HepG2 (cell line): Measurements from ENCODE around the gene GPN1. TPM values are rescaled to one million over a fixed set of nuclear protein-coding genes. Genes with fewer than 3 reads are reported as not detected.

ENCODE experiments used
- CEBPG ChIP-seq: IDR thresholded peaks from 2 replicates; pipeline ENCODE4 v1.6.1; 2016
- DZIP1 ChIP-seq: sonication (generic); formaldehyde crosslinking; IDR thresholded peaks from 2 replicates; pipeline ENCODE4 v1.5.0; 2020; ENCODE audit warnings: mild to moderate bottlenecking, missing genetic modification reagents
- ETS1 ChIP-seq: sonication (generic); formaldehyde crosslinking; IDR thresholded peaks from 2 replicates; pipeline ENCODE4 v1.4.0; 2020; ENCODE audit warnings: missing genetic modification reagents
- NFAT5 ChIP-seq: sonication (generic); formaldehyde crosslinking; IDR thresholded peaks from 2 replicates; pipeline ENCODE4 v1.4.0; 2020; ENCODE audit warnings: missing genetic modification reagents
- SNAPC5 ChIP-seq: sonication (generic); formaldehyde crosslinking; IDR thresholded peaks from 2 replicates; pipeline ENCODE4 v1.8.1; 2023; ENCODE audit warnings: mild to moderate bottlenecking, missing genetic modification reagents, borderline replicate concordance
- SNRNP70 ChIP-seq: fragments of 200-400 bp; formaldehyde crosslinking; IDR thresholded peaks from 2 replicates; pipeline ENCODE4 v1.6.1; 2017; ENCODE audit warnings: mild to moderate bottlenecking, low read depth, low read length, moderate library complexity
- TBX2 ChIP-seq: sonication (generic); formaldehyde crosslinking; IDR thresholded peaks from 2 replicates; pipeline ENCODE4 v1.5.0; 2020; ENCODE audit warnings: missing genetic modification reagents, mild to moderate bottlenecking, borderline replicate concordance
- TP53 ChIP-seq: sonication (generic); formaldehyde crosslinking; conservative IDR thresholded peaks from 2 replicates; pipeline ENCODE4 v1.4.0; 2020; ENCODE audit warnings: missing genetic modification reagents
- YY1 ChIP-seq: IDR thresholded peaks from 2 replicates; pipeline ENCODE4 v1.6.1; 2011; ENCODE audit warnings: low read length, low read depth, moderate library complexity, mild to moderate bottlenecking; ENCODE audit not compliant: insufficient read depth, insufficient replicate concordance
- ZFP62 ChIP-seq: sonication (generic); formaldehyde crosslinking; IDR thresholded peaks from 2 replicates; pipeline ENCODE4 v1.4.0; 2020; ENCODE audit warnings: missing genetic modification reagents
- ZNF552 ChIP-seq: sonication (generic); formaldehyde crosslinking; IDR thresholded peaks from 2 replicates; pipeline ENCODE4 v1.9.0; 2022; ENCODE audit warnings: missing genetic modification reagents, mild to moderate bottlenecking, borderline replicate concordance
- ZNF557 ChIP-seq: sonication (generic); formaldehyde crosslinking; IDR thresholded peaks from 2 replicates; pipeline ENCODE4 v1.4.0; 2020; ENCODE audit warnings: missing genetic modification reagents
- ZNF782 ChIP-seq: sonication (generic); formaldehyde crosslinking; IDR thresholded peaks from 2 replicates; pipeline ENCODE4 v1.4.0; 2020; ENCODE audit warnings: missing genetic modification reagents, mild to moderate bottlenecking, borderline replicate concordance
- ZNF788 ChIP-seq: sonication (generic); formaldehyde crosslinking; IDR thresholded peaks from 2 replicates; pipeline ENCODE4 v1.5.0; 2020; ENCODE audit warnings: mild to moderate bottlenecking, missing genetic modification reagents, borderline replicate concordance
- polyA plus RNA-seq, 8 experiments: library from polyadenylated mRNA; depleted of rRNA in 3 of 8; stranded (reverse) in 7 of 8; unstranded in 1 of 8; fragments of >200 nt; fragmentation: Illumina TruSeq in 4 of 8; extraction: Trizol in 4 of 8; gene quantifications; 2 replicates each; pipeline versions ENCODE4 v1.2.1 to v1.2.3, GENCODE V29; 2011 to 2016; ENCODE audit warnings: low read depth in 4 of 8, missing spikeins in 1 of 8, mixed read lengths in 1 of 8; ENCODE audit not compliant: insufficient read depth in 1 of 8
- total RNA-seq, 5 experiments: library from RNA; depleted of rRNA; stranded (reverse); fragments of >200 nt; fragmentation: Illumina TruSeq; extraction: Trizol; gene quantifications; 2 replicates each; pipeline ENCODE4 v1.2.3, GENCODE V29; 2016; ENCODE audit warnings: low read depth in 1 of 5
- TF ChIP-seq, protein P1 (sequence below): sonication (generic); formaldehyde crosslinking; IDR thresholded peaks from 2 replicates; pipeline ENCODE4 v1.4.0; 2020; ENCODE audit warnings: mild to moderate bottlenecking, missing genetic modification reagents
- TF ChIP-seq, protein P2 (sequence below): sonication (generic); formaldehyde crosslinking; IDR thresholded peaks from 2 replicates; pipeline ENCODE4 v1.4.0; 2020; ENCODE audit warnings: missing genetic modification reagents

The GPN1 gene
- total and polyA plus RNA-seq, 2 of the 13 experiments (the other 11 are each of a cell fraction or from before 2014, with no cell fraction given): 54.5 to 62.7 TPM

DNA sequence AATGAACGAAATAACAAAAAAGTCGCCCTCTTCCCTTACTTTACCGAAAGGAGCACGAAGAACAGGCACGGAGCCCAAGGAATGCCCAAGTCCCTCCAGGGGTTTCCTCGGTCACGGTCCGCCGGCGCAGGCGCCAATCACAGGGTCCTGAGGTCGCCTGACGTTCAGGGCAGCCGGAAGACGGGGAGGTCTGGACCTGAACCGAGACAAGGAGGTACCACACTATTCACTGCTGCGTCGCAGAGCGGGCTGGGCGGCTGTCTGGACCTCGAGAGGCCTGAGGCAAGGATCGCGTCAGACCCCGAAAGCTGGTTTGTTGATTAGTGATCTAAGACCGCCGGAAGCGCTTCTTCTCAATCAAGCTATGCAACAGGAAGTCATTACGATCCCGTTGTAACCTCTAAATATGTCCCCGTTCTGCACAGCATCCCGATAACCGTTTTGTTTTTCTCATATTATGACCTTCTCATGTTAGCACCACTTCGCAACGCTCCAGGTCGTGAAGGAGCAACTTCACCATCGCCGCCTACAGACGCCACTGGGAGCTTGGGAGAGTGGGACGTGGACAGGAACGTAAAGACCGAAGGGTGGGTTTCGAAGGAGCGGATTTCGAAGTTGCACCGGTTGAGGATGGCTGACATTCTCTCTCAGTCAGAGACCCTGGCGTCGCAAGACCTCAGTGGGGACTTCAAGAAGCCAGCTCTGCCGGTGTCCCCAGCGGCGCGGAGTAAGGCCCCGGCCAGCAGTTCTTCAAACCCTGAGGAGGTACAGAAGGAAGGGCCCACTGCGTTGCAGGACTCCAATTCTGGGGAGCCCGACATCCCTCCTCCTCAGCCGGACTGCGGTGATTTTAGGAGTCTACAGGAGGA lies 34.7 kb downstream of the GPN1 start, which contains the start of the genes SLC4A1AP and SUPT7L (continued):
- TF ChIP-seq ETS1 (CRISPR knock-in tag): no peak; the same call in 1 of the 2 replicates
- TF ChIP-seq CEBPG (CRISPR knock-in tag): peak; percentile 70
- no peak for TF ChIP-seq ZFP62 (CRISPR knock-in tag)
- TF ChIP-seq TP53: peak; percentile 85; the same call in 1 of the 2 replicates
- TF ChIP-seq YY1: peak; percentile 93
- TF ChIP-seq SNRNP70: no peak
- TF ChIP-seq ZNF782 (CRISPR knock-in tag): peak; percentile 52
- peak; percentile 90; the same call in 1 of the 2 replicates for TF ChIP-seq ZNF552 (CRISPR knock-in tag)
- TF ChIP-seq DZIP1 (CRISPR knock-in tag): no peak
- TF ChIP-seq, protein P1, sequence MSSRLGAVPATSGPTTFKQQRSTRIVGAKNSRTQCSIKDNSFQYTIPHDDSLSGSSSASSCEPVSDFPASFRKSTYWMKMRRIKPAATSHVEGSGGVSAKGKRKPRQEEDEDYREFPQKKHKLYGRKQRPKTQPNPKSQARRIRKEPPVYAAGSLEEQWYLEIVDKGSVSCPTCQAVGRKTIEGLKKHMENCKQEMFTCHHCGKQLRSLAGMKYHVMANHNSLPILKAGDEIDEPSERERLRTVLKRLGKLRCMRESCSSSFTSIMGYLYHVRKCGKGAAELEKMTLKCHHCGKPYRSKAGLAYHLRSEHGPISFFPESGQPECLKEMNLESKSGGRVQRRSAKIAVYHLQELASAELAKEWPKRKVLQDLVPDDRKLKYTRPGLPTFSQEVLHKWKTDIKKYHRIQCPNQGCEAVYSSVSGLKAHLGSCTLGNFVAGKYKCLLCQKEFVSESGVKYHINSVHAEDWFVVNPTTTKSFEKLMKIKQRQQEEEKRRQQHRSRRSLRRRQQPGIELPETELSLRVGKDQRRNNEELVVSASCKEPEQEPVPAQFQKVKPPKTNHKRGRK (CRISPR knock-in tag): no peak; the same call in 1 of the 2 replicates
- TF ChIP-seq, protein P2, sequence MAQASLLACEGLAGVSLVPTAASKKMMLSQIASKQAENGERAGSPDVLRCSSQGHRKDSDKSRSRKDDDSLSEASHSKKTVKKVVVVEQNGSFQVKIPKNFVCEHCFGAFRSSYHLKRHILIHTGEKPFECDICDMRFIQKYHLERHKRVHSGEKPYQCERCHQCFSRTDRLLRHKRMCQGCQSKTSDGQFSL: peak; percentile 71
- TF ChIP-seq TBX2 (CRISPR knock-in tag): peak; percentile 82
- 0 out of 2 replicates have a peak, but pooled peaks have one; percentile 53 for TF ChIP-seq SNAPC5
- no peak; the same call in 1 of the 2 replicates for TF ChIP-seq ZNF557 (CRISPR knock-in tag)
- peak; percentile 92 for TF ChIP-seq ZNF788
- TF ChIP-seq NFAT5: peak; percentile 38; the same call in 1 of the 2 replicates
